Kidney (tissue), 14 donors: ENCODE measurements around the gene MYO7A. TPM values are rescaled to one million over a fixed set of nuclear protein-coding genes. Genes with fewer than 3 reads are reported as not detected.
A peak's percentile ranks its signal among the peaks of the same experiment; 100 is the strongest.

Experiments
- DNase-seq, 5 donors: peaks; one replicate each; pipeline ENCODE4 v3.0.0-alpha.2; 2013 to 2020
- FAIRE-seq: peaks from 2 replicates; lab custom pipeline; 2012; peaks lifted over from hg19 to GRCh38; lab: Jason Lieb, UNC
- H3K27ac ChIP-seq, 2 donors: one replicate each; pipeline ENCODE4 v1.7.0; 2013; ENCODE audit warnings: low read depth in 2 of 2, low read length in 2 of 2, inconsistent platforms in 1 of 2
- H3K27me3 ChIP-seq: one replicate; pipeline ENCODE4 v1.7.1; 2013; ENCODE audit warnings: low read length, inconsistent platforms; ENCODE audit not compliant: control insufficient read depth, insufficient read depth
- H3K36me3 ChIP-seq, 3 donors: one replicate each; pipeline versions ENCODE4 v1.7.0 to v1.7.1; 2013; ENCODE audit warnings: low read length in 3 of 3, control low read depth in 1 of 3, inconsistent platforms in 1 of 3; ENCODE audit not compliant: insufficient read depth in 3 of 3, control insufficient read depth in 2 of 3
- H3K4me1 ChIP-seq, 3 donors: one replicate each; pipeline versions ENCODE4 v1.7.0 to v1.7.1; 2013; ENCODE audit warnings: low read length in 3 of 3, inconsistent platforms in 1 of 3, low read depth in 1 of 3; ENCODE audit not compliant: control insufficient read depth in 2 of 3, insufficient read depth in 2 of 3
- H3K4me3 ChIP-seq, 3 donors: one replicate each; pipeline versions ENCODE4 v1.7.0 to v1.8.1; 2013; ENCODE audit warnings: low read length in 3 of 3, control low read depth in 1 of 3, inconsistent platforms in 1 of 3
- H3K9ac ChIP-seq, 3 donors: one replicate each; pipeline versions ENCODE4 v1.7.0 to v1.7.1; 2013; ENCODE audit warnings: low read length in 3 of 3, control low read depth in 1 of 3, inconsistent platforms in 1 of 3
- H3K9me3 ChIP-seq, 3 donors: one replicate each; pipeline versions ENCODE4 v1.7.0 to v1.7.1; 2013; ENCODE audit warnings: low read length in 3 of 3, control low read depth in 1 of 3, inconsistent platforms in 1 of 3; ENCODE audit not compliant: control insufficient read depth in 2 of 3, insufficient read depth in 1 of 3
- intact Hi-C: fragments of 100-400 bp; cut with DNase I; formaldehyde crosslinking; loops from one replicate; pipeline ENCODE4 v1.11.1; 2022
- polyA plus RNA-seq: library from polyadenylated mRNA; stranded (reverse); fragments of 350-450 nt; fragmentation: Illumina TruSeq; extraction: RNeasy Lipid Tissue Mini Kit (QIAGEN cat#74804); gene quantifications from one replicate; pipeline ENCODE4 v1.2.3, GENCODE V29; 2014; ENCODE audit warnings: low read depth, low replicate concordance; ENCODE audit not compliant: insufficient read depth
- total RNA-seq: library from RNA; stranded (reverse); fragmentation: NEBNext Ultra II Directional; extraction: Animal tissue kit (Norgen Biotek cat#: 25700); gene quantifications from one replicate; pipeline ENCODE4 v1.2.1, GENCODE V29; 2021
- TF ChIP-seq, protein P1 (sequence below): IDR thresholded peaks from 3 replicates; pipeline ENCODE4 v1.5.1; 2012; ENCODE audit warnings: mild to moderate bottlenecking, moderate library complexity, borderline replicate concordance; ENCODE audit not compliant: insufficient read depth; ENCODE audit errors: extremely low read depth
- donor health status: control.
- donor health status: control.
- donor health status: control.
- donor health status: control.
- donor health status: control.
- donor health status: DM: yes; HTN: yes; CAD: no.
- donor health status: Normal renal cell carcinoma (clear cell type).

The MYO7A gene
- total and polyA plus RNA-seq, 2 donors from 2014 or later, result 6.1 to 10.7 TPM

- FAIRE-seq, result no peak
Observed at GRCh38 chr11:77182542-77183430, 54.7 kb downstream of the MYO7A start.

DNA sequence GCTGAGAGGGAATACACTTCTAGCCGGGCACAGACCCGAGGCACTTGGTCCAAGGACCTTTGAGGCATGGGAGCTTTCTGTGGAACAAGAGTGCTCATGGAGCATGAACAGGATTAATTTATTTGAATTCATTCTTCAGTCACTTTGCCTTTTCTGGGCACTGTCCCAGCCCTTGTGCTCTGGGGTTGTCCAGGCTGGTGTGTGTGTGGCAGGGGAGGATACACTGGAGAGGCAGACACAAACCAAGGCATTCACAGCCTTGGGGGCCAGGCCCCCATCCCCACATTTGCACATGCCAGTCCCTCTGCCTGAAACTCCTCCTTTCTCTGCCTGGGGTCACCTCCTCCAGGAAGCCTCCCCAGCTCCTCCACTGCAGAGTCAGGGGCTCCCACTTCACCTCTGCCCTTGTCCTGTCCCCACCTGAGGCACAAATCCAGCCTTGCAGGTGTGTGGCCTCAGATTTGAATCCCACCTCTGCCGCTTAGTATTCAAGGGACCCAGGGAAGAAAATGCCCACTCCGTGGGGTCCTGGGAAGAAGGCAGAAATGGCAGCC, 55.5 kb downstream of the MYO7A start:
- Histone ChIP-seq H3K4me1 (peaks cover 0 to 8% (median 0%) of the 10 kb centered on the region in 3 donors), H3K9ac (no peak overlapping the region), H3K27ac (no peak overlapping the region), H3K9me3 (no peaks in the 10 kb centered on the region), H3K27me3 (no peaks in the 10 kb centered on the region), H3K36me3 (no peaks in the 10 kb centered on the region), H3K4me3 (no peak overlapping the region)
- peak in 1 of 5 donors; percentile 49 for DNase-seq
- TF ChIP-seq, protein P1, sequence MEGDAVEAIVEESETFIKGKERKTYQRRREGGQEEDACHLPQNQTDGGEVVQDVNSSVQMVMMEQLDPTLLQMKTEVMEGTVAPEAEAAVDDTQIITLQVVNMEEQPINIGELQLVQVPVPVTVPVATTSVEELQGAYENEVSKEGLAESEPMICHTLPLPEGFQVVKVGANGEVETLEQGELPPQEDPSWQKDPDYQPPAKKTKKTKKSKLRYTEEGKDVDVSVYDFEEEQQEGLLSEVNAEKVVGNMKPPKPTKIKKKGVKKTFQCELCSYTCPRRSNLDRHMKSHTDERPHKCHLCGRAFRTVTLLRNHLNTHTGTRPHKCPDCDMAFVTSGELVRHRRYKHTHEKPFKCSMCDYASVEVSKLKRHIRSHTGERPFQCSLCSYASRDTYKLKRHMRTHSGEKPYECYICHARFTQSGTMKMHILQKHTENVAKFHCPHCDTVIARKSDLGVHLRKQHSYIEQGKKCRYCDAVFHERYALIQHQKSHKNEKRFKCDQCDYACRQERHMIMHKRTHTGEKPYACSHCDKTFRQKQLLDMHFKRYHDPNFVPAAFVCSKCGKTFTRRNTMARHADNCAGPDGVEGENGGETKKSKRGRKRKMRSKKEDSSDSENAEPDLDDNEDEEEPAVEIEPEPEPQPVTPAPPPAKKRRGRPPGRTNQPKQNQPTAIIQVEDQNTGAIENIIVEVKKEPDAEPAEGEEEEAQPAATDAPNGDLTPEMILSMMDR, result no peak
- intact Hi-C loops, result no loop called here
- no peak for FAIRE-seq

More at GRCh38 chr11:77182542-77183430, 54.7 kb downstream of the MYO7A start:
- H3K9me3 ChIP-seq, result no peaks in the 10 kb centered on the region
- no peak overlapping the region for H3K27ac ChIP-seq
- intact Hi-C loops, result no loop called here
- H3K27me3 ChIP-seq, result no peaks in the 10 kb centered on the region
- H3K9ac ChIP-seq, result no peak overlapping the region
- H3K4me3 ChIP-seq, result no peak overlapping the region
- peak in 1 of 5 donors; percentile 59 for DNase-seq
- H3K4me1 ChIP-seq, result peaks cover 0 to 8% (median 0%) of the 10 kb centered on the region in 3 donors
- TF ChIP-seq, protein P1, result no peak
- H3K36me3 ChIP-seq, result no peaks in the 10 kb centered on the region

GRCh38 chr11:77184136-77184860, 56.3 kb downstream of the MYO7A start:
- Histone ChIP-seq H3K36me3 (no peaks in the 10 kb centered on the region), H3K27ac (no peak overlapping the region), H3K9me3 (no peaks in the 10 kb centered on the region), H3K4me3 (no peak overlapping the region), H3K27me3 (no peaks in the 10 kb centered on the region), H3K9ac (no peak overlapping the region), H3K4me1 (peaks cover 0 to 8% (median 0%) of the 10 kb centered on the region in 3 donors)
- TF ChIP-seq, protein P1, result no peak
- intact Hi-C loops, result no loop called here
- peak in 1 of 5 donors; percentile 41 for DNase-seq
- FAIRE-seq, result no peak
